VCaP (cell line): ENCODE measurements around the gene HS6ST3.

Source experiments
- H3K27ac ChIP-seq: fragments of 450-650 bp; 2 replicates; pipeline ENCODE4 v1.5.1; 2017
- CTCF ChIP-seq: fragments of 450-650 bp; conservative IDR thresholded peaks from 2 replicates; pipeline ENCODE4 v1.5.1; 2017; ENCODE audit warnings: mild to moderate bottlenecking, moderate library complexity

Gene HS6ST3

GRCh38 chr13:96690998-96691397 is 601.1 kb downstream of the HS6ST3 start:
- TF ChIP-seq CTCF = no peak
- H3K27ac ChIP-seq = no peak overlapping the region

GRCh38 chr13:96696389-96696900 is 606.5 kb downstream of the HS6ST3 start:
- TF ChIP-seq CTCF = no peak
- H3K27ac ChIP-seq = no peak overlapping the region

GRCh38 chr13:96700657-96701056 is 610.8 kb downstream of the HS6ST3 start:
- TF ChIP-seq CTCF = no peak
- H3K27ac ChIP-seq = no peak overlapping the region

GRCh38 chr13:96707146-96707545 is 617.2 kb downstream of the HS6ST3 start:
- no peak overlapping the region for H3K27ac ChIP-seq
- TF ChIP-seq CTCF = no peak

- no peak for TF ChIP-seq CTCF
- no peak overlapping the region for H3K27ac ChIP-seq
Observed at GRCh38 chr13:96710166-96710862, 620.4 kb downstream of the HS6ST3 start.

- no peak for TF ChIP-seq CTCF
- no peak overlapping the region for H3K27ac ChIP-seq
Observed at GRCh38 chr13:96720446-96720845, 630.5 kb downstream of the HS6ST3 start.

- no peak overlapping the region for H3K27ac ChIP-seq
- no peak for TF ChIP-seq CTCF
Observed at GRCh38 chr13:96726651-96727050, 636.7 kb downstream of the HS6ST3 start.
